H1 (cell line): ENCODE measurements around the gene SPAG4. TPM values are rescaled to one million over a fixed set of nuclear protein-coding genes. Genes with fewer than 3 reads are reported as not detected.

Experiments
- ATF3 ChIP-seq: IDR thresholded peaks from 2 replicates; pipeline ENCODE4 v1.6.1; 2011; ENCODE audit warnings: low read depth, mild to moderate bottlenecking, low read length; ENCODE audit not compliant: insufficient read depth
- YY1 ChIP-seq: IDR thresholded peaks from 2 replicates; pipeline ENCODE4 v1.6.1; 2011; ENCODE audit warnings: low read depth, mild to moderate bottlenecking, low read length
- polyA plus RNA-seq, 7 experiments: library from polyadenylated mRNA; depleted of rRNA in 3 of 7; stranded (reverse) in 5 of 7; unstranded in 2 of 7; fragments of >200 nt in 5 of 7; fragments of 200-250 nt in 2 of 7; gene quantifications; 1 replicate in 5 of 7; 2 replicates in 1 of 7; 4 replicates in 1 of 7; pipeline versions ENCODE4 v1.2.1 to v1.2.3, GENCODE V29; 2011 to 2013; ENCODE audit warnings: missing spikeins in 2 of 7, mixed read lengths in 2 of 7
- total RNA-seq: library from RNA; stranded (reverse); fragmentation: NEBNext Ultra II Directional; extraction: Animal tissue kit (Norgen Biotek cat#: 25700); gene quantifications from 2 replicates; pipeline ENCODE4 v1.2.1, GENCODE V29; 2021

SPAG4 gene
- total and polyA plus RNA-seq, 2 of the 8 experiments (the other 6 are each of a cell fraction or from before 2014, with no cell fraction given) = 2.4 to 6.0 TPM

- no peak for TF ChIP-seq YY1
- TF ChIP-seq ATF3 = no peak
- TF ChIP-seq, all 59 proteins: peak for 0
Observed at GRCh38 chr20:35603695-35604448, 11.8 kb upstream of the SPAG4 start (continued).
